Astrocyte of the cerebellum (primary cell): ENCODE data around the gene CCL21.
"Not testable (repeated sequence)": the region's sequence is repeated elsewhere in the genome, so short reads cannot be mapped to it uniquely, and the experiment has no call there.

Experiments used
- DNase-seq: peaks from one replicate; pipeline ENCODE4 v3.0.0-alpha.2; 2011; ENCODE audit warnings: low read depth
- H3K4me3 ChIP-seq: 2 replicates; pipeline ENCODE4 v1.5.1; 2011; ENCODE audit warnings: mild to moderate bottlenecking, low read depth, low read length, moderate library complexity
- CTCF ChIP-seq: IDR thresholded peaks from 2 replicates; pipeline ENCODE4 v1.5.1; 2012; ENCODE audit warnings: low read length, low read depth, moderate library complexity, mild to moderate bottlenecking; ENCODE audit errors: missing control alignments
- in situ Hi-C: cut with HindIII; loops from 2 replicates; pipeline ENCODE4 v1.10.0; 2017; ENCODE audit warnings: low sequenced_read_pairs

CCL21 gene, protein sequence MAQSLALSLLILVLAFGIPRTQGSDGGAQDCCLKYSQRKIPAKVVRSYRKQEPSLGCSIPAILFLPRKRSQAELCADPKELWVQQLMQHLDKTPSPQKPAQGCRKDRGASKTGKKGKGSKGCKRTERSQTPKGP

GRCh38 chr9:34710023-34710422 lies at the start of gene CCL21:
Gene CCL21, minus strand, starts transcription at chr9:34710136. Its CDS starts 70 bp downstream, at chr9:34710066.
- no peak for TF ChIP-seq CTCF
- H3K4me3 ChIP-seq = no peak within 1 kb of the TSS
- no peak for DNase-seq
- in situ Hi-C loops = no loop called here

DNA sequence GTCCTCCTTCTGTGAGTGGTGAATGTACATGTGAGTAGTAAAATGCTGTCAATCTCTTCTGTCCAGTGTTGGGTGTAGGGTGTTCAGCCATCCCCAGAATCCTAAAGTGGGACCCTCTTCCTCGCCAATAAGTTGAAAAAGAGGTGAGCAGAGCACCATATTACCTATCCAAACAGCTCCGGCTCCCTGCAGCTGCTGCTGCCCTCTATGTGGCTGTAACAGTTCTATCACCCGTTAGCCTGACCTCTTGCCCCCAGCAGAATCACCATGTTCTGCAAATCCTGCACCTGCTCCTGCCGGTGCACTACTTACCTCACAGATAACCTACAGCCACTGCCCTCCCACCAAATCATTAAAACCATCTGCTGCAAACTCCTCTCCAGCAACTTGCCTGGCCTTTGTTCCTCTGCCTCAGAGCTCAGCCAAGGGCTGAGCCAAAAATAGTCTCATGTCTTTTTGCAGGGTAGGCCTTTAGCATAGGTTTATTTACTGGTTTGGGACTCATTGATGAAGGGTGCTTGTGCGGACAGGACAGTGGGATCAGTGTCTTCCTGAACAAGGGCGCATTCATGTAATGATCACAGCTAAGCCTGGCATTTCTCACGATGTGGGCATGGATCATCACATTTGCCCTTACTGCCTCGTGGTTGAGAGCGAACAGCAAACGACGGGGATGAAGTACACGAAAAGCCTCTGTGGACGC lies 49.6 kb upstream of the CCL21 start:
- DNase-seq = no peak
- no peak overlapping the region for H3K4me3 ChIP-seq
- in situ Hi-C loops = no loop called here
- TF ChIP-seq CTCF = no peak

GRCh38 chr9:34750320-34750719 lies 40.4 kb upstream of the CCL21 start:
- in situ Hi-C loops, DNase-seq, H3K4me3 ChIP-seq: not testable (repeated sequence)

DNA sequence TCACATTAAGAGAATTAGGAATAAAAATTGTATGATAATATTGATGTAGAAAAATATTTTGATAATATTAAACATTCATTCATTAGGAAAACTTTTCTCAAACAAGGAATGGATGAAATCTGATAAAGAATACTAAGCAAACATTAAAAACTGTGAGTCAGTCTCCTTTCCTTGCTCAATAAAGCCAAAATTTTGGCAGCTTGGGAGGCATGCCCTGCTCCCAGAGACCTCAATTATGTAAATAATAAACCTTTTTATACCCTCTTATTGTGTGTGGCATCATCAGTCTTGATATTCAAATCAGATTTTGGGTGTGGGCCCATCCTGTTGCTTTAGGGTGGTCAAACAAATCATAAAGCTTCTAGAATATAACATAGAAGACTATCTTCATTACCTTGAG lies 36.6 kb upstream of the CCL21 start:
- H3K4me3 ChIP-seq = no peak overlapping the region
- in situ Hi-C loops = no loop called here
- DNase-seq = no peak

GRCh38 chr9:34744295-34745221 lies 34.6 kb upstream of the CCL21 start:
- H3K4me3 ChIP-seq = no peak overlapping the region
- DNase-seq = no peak
- TF ChIP-seq CTCF = no peak
- in situ Hi-C loops = no loop called here

More for the DNA sequence above, 36.6 kb upstream of the CCL21 start:
- TF ChIP-seq CTCF = no peak

- no peak overlapping the region for H3K4me3 ChIP-seq
- DNase-seq = no peak
- no peak for TF ChIP-seq CTCF
- in situ Hi-C loops = no loop called here
Measured at GRCh38 chr9:34742710-34743109, 32.8 kb upstream of the CCL21 start.
